Ascending aorta (tissue), 2 donors: Measurements from ENCODE around the gene MROH2A. TPM values are rescaled to one million over a fixed set of nuclear protein-coding genes. Genes with fewer than 3 reads are reported as not detected.

Experiments used
- DNase-seq, 2 donors: peaks; one replicate each; pipeline ENCODE4 v3.0.0-alpha.2; 2019; ENCODE audit warnings: low spot score in 2 of 2
- H3K27ac ChIP-seq, 2 donors: fragments of 200-600 bp; sonication (generic); one replicate each; pipeline ENCODE4 v1.5.1; 2016 to 2017; ENCODE audit warnings: mild to moderate bottlenecking in 1 of 2
- H3K27me3 ChIP-seq: fragments of 200-600 bp; sonication (generic); one replicate; pipeline ENCODE4 v1.5.1; 2017
- H3K36me3 ChIP-seq, 2 donors: fragments of 200-600 bp; sonication (generic); one replicate each; pipeline ENCODE4 v1.5.1; 2016
- H3K4me1 ChIP-seq, 2 donors: fragments of 200-600 bp; sonication (generic); one replicate each; pipeline ENCODE4 v1.5.1; 2016 to 2017; ENCODE audit warnings: mild to moderate bottlenecking in 1 of 2
- H3K4me3 ChIP-seq, 2 donors: fragments of 200-600 bp; sonication (generic); one replicate each; pipeline ENCODE4 v1.5.1; 2016 to 2017; ENCODE audit warnings: mild to moderate bottlenecking in 1 of 2
- H3K9me3 ChIP-seq, 2 donors: fragments of 200-600 bp; sonication (generic); one replicate each; pipeline ENCODE4 v1.5.1; 2016
- intact Hi-C: fragments of 100-400 bp; cut with DNase I; formaldehyde crosslinking; loops from one replicate; pipeline ENCODE4 v1.15.1; 2023
- total RNA-seq: library from RNA; depleted of rRNA; stranded (reverse); fragments of >200 nt; gene quantifications from one replicate; pipeline ENCODE4 v1.1.0, GENCODE V29; 2016
- TF ChIP-seq, protein P1 (sequence below), 3 experiments: fragments of 200-600 bp in 2 of 3; fragments of 450-650 bp in 1 of 3; sonication (generic) in 2 of 3; IDR thresholded peaks; one replicate each; pipeline ENCODE4 v1.5.1; 2016 to 2019; ENCODE audit warnings: antibody characterized with exemption in 3 of 3, mild to moderate bottlenecking in 1 of 3, moderate library complexity in 1 of 3

The MROH2A gene
- total RNA-seq, 1 donor from 2014 or later = not detected

DNA sequence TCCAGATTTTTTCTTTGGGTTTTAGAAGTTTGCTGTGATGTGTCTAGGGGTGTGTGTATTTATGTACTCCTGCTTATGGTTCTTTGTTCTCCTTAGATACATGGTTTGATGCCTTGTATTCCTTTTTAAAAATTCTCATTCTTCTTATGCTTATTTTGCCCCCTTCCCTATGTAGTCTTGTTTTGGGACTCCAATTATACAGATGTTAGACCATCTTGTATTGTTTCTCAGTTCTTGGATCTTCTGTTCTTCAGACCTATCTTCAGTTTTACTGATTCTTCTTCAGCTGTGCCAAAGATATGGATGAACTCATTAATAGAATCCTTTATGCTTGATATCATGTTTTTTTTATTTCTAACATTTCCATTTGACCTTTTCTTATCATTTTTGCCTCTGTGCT lies 104.2 kb downstream of the MROH2A start:
- no peaks in the 10 kb centered on the region for H3K4me1 ChIP-seq
- DNase-seq = no peak
- no peak overlapping the region for H3K4me3 ChIP-seq
- no peaks in the 10 kb centered on the region for H3K36me3 ChIP-seq
- no peak overlapping the region for H3K27ac ChIP-seq
- H3K27me3 ChIP-seq = no peaks in the 10 kb centered on the region
- TF ChIP-seq, protein P1, sequence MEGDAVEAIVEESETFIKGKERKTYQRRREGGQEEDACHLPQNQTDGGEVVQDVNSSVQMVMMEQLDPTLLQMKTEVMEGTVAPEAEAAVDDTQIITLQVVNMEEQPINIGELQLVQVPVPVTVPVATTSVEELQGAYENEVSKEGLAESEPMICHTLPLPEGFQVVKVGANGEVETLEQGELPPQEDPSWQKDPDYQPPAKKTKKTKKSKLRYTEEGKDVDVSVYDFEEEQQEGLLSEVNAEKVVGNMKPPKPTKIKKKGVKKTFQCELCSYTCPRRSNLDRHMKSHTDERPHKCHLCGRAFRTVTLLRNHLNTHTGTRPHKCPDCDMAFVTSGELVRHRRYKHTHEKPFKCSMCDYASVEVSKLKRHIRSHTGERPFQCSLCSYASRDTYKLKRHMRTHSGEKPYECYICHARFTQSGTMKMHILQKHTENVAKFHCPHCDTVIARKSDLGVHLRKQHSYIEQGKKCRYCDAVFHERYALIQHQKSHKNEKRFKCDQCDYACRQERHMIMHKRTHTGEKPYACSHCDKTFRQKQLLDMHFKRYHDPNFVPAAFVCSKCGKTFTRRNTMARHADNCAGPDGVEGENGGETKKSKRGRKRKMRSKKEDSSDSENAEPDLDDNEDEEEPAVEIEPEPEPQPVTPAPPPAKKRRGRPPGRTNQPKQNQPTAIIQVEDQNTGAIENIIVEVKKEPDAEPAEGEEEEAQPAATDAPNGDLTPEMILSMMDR (IDR thresholded peaks at IDR 0.05) = no peak
- intact Hi-C loops = no loop called here
- peaks cover 0 to 17% of the 10 kb centered on the region in 2 donors for H3K9me3 ChIP-seq

Other genes starting within 250 kb of the MROH2A start
- gene USP40, start 211.5 kb upstream of the MROH2A start, total RNA-seq = 42.7 TPM
- not detected for gene UGT1A8, start 160.7 kb upstream of the MROH2A start, total RNA-seq
- gene UGT1A10, start 141.9 kb upstream of the MROH2A start, total RNA-seq = not detected
- not detected for gene UGT1A9, start 106.4 kb upstream of the MROH2A start, total RNA-seq
- not detected for gene UGT1A7, start 96.4 kb upstream of the MROH2A start, total RNA-seq
- 10.6 TPM for gene UGT1A6, start 85.4 kb upstream of the MROH2A start, total RNA-seq
- not detected for gene UGT1A5, start 65.4 kb upstream of the MROH2A start, total RNA-seq
- gene UGT1A4, start 59.6 kb upstream of the MROH2A start, total RNA-seq = not detected
- not detected for gene UGT1A3, start 49.3 kb upstream of the MROH2A start, total RNA-seq
- gene UGT1A1, start 18.1 kb upstream of the MROH2A start, total RNA-seq = not detected
- not detected for gene HJURP, start 76.2 kb downstream of the MROH2A start, total RNA-seq
- gene TRPM8, start 139.0 kb downstream of the MROH2A start, total RNA-seq = not detected